ENCODE results near the gene DAPK2.

DNA sequence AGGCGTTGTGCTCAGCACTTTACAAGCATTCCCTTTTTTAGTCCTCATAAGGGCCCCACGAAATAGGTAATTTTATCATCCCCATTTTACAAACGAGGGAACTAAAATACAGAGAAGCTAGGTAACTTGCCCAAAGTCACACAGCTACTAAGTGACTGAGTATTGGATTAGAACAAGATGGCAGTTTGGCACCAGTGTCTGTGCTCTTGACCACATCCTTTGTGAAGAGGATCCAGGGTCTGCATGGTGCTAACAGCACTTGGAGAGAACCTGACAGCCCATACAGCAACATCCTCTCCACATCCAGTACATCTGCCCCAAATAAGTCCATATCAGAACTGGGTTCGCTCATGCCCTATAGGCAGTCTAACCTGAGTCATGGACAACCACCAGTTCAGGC, 21.8 kb upstream of the DAPK2 start:
- TF ChIP-seq, protein P1, sequence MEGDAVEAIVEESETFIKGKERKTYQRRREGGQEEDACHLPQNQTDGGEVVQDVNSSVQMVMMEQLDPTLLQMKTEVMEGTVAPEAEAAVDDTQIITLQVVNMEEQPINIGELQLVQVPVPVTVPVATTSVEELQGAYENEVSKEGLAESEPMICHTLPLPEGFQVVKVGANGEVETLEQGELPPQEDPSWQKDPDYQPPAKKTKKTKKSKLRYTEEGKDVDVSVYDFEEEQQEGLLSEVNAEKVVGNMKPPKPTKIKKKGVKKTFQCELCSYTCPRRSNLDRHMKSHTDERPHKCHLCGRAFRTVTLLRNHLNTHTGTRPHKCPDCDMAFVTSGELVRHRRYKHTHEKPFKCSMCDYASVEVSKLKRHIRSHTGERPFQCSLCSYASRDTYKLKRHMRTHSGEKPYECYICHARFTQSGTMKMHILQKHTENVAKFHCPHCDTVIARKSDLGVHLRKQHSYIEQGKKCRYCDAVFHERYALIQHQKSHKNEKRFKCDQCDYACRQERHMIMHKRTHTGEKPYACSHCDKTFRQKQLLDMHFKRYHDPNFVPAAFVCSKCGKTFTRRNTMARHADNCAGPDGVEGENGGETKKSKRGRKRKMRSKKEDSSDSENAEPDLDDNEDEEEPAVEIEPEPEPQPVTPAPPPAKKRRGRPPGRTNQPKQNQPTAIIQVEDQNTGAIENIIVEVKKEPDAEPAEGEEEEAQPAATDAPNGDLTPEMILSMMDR (IDR thresholded peaks at IDR 0.05; ENCODE audit: insufficient read depth, low read length): no peak
- no peak for TF ChIP-seq SPI1 (IDR thresholded peaks at IDR 0.05; ENCODE audit: borderline replicate concordance, low read depth)
- TF ChIP-seq, protein P2, sequence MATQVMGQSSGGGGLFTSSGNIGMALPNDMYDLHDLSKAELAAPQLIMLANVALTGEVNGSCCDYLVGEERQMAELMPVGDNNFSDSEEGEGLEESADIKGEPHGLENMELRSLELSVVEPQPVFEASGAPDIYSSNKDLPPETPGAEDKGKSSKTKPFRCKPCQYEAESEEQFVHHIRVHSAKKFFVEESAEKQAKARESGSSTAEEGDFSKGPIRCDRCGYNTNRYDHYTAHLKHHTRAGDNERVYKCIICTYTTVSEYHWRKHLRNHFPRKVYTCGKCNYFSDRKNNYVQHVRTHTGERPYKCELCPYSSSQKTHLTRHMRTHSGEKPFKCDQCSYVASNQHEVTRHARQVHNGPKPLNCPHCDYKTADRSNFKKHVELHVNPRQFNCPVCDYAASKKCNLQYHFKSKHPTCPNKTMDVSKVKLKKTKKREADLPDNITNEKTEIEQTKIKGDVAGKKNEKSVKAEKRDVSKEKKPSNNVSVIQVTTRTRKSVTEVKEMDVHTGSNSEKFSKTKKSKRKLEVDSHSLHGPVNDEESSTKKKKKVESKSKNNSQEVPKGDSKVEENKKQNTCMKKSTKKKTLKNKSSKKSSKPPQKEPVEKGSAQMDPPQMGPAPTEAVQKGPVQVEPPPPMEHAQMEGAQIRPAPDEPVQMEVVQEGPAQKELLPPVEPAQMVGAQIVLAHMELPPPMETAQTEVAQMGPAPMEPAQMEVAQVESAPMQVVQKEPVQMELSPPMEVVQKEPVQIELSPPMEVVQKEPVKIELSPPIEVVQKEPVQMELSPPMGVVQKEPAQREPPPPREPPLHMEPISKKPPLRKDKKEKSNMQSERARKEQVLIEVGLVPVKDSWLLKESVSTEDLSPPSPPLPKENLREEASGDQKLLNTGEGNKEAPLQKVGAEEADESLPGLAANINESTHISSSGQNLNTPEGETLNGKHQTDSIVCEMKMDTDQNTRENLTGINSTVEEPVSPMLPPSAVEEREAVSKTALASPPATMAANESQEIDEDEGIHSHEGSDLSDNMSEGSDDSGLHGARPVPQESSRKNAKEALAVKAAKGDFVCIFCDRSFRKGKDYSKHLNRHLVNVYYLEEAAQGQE (IDR thresholded peaks at IDR 0.05; ENCODE audit: insufficient replicate concordance, low read depth): no peak

Measured in HL-60 (cell line).